Uterus (tissue), 4 donors: ENCODE results near the gene SLCO2A1. TPM values are rescaled to one million over a fixed set of nuclear protein-coding genes. Genes with fewer than 3 reads are reported as not detected.

Experiments
- DNase-seq, 2 donors: peaks; one replicate each; pipeline ENCODE4 v3.0.0-alpha.2; 2019 to 2020
- H3K27ac ChIP-seq, 2 donors: fragments of 200-600 bp; sonication (generic); 1 replicate in 1 of 2; 2 replicates in 1 of 2; pipeline ENCODE4 v1.5.1; 2016 to 2018
- H3K27me3 ChIP-seq, 2 donors: fragments of 200-600 bp; sonication (generic); one replicate each; pipeline ENCODE4 v1.5.1; 2018 to 2019; ENCODE audit warnings: control low read depth in 1 of 2
- H3K36me3 ChIP-seq, 2 donors: fragments of 200-600 bp; sonication (generic); one replicate each; pipeline ENCODE4 v1.5.1; 2019; ENCODE audit warnings: control low read depth in 1 of 2
- H3K4me1 ChIP-seq, 2 donors: fragments of 200-600 bp; sonication (generic); one replicate each; pipeline ENCODE4 v1.5.1; 2018 to 2019; ENCODE audit warnings: control low read depth in 1 of 2
- H3K4me3 ChIP-seq, 2 donors: fragments of 200-600 bp; sonication (generic); 1 replicate in 1 of 2; 2 replicates in 1 of 2; pipeline ENCODE4 v1.5.1; 2018 to 2019; ENCODE audit warnings: mild to moderate bottlenecking in 1 of 2
- H3K9me3 ChIP-seq, 2 donors: fragments of 200-600 bp; sonication (generic); one replicate each; pipeline ENCODE4 v1.5.1; 2019; ENCODE audit warnings: control low read depth in 1 of 2
- POLR2A ChIP-seq, 2 donors: fragments of 450-650 bp; IDR thresholded peaks; one replicate each; pipeline ENCODE4 v1.6.1; 2016; ENCODE audit warnings: antibody characterized with exemption in 2 of 2, mild to moderate bottlenecking in 1 of 2, moderate library complexity in 1 of 2
- intact Hi-C: fragments of 100-400 bp; cut with DNase I; formaldehyde crosslinking; loops from one replicate; pipeline ENCODE4 v1.15.1; 2023; ENCODE audit warnings: low total_unique reads
- total RNA-seq, 4 donors: library from RNA; depleted of rRNA in 3 of 4; stranded (reverse); fragments of >200 nt in 3 of 4; gene quantifications; one replicate each; pipeline versions ENCODE4 v1.1.0 to v1.2.4, GENCODE V29; 2014 to 2023
- TF ChIP-seq, protein P1 (sequence below), 4 experiments: fragments of 200-600 bp in 2 of 4; fragments of 450-650 bp in 2 of 4; sonication (generic) in 2 of 4; IDR thresholded peaks; one replicate each; pipeline ENCODE4 v1.5.1; 2016 to 2019; ENCODE audit warnings: antibody characterized with exemption in 4 of 4, mild to moderate bottlenecking in 2 of 4, moderate library complexity in 1 of 4
- donor health status: DM: yes; HTN: yes; CAD: no.

Gene SLCO2A1
- total RNA-seq, 4 donors from 2014 or later = 3.0 to 168 (median 79.6) TPM

DNA sequence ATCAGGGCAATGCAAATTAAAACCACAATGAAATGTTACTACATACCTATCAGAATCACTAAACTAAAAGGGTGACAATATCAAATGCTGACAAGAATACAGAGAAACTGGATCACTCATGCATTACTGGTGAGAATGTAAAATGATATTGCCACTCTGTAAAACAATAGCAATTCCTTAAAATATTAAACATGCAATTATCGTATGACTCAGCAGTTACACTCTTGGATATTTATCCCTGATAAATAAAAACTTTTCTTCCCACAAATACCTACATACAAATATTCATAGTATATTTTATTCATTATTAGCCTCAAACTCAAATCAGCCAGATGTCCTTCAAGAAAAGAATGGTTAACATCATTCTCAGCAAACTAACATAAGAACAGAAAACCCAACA is 108.1 kb downstream of the SLCO2A1 start:
- Histone ChIP-seq H3K27me3 (no peaks in the 10 kb centered on the region), H3K4me1 (no peaks in the 10 kb centered on the region), H3K9me3 (no peaks in the 10 kb centered on the region), H3K36me3 (no peaks in the 10 kb centered on the region), H3K4me3 (no peak overlapping the region), H3K27ac (no peak overlapping the region)
- intact Hi-C loops = no loop called here
- DNase-seq = no peak
- TF ChIP-seq, protein P1, sequence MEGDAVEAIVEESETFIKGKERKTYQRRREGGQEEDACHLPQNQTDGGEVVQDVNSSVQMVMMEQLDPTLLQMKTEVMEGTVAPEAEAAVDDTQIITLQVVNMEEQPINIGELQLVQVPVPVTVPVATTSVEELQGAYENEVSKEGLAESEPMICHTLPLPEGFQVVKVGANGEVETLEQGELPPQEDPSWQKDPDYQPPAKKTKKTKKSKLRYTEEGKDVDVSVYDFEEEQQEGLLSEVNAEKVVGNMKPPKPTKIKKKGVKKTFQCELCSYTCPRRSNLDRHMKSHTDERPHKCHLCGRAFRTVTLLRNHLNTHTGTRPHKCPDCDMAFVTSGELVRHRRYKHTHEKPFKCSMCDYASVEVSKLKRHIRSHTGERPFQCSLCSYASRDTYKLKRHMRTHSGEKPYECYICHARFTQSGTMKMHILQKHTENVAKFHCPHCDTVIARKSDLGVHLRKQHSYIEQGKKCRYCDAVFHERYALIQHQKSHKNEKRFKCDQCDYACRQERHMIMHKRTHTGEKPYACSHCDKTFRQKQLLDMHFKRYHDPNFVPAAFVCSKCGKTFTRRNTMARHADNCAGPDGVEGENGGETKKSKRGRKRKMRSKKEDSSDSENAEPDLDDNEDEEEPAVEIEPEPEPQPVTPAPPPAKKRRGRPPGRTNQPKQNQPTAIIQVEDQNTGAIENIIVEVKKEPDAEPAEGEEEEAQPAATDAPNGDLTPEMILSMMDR (IDR thresholded peaks at IDR 0.05) = no peak
- TF ChIP-seq POLR2A (IDR thresholded peaks at IDR 0.05) = no peak

DNA sequence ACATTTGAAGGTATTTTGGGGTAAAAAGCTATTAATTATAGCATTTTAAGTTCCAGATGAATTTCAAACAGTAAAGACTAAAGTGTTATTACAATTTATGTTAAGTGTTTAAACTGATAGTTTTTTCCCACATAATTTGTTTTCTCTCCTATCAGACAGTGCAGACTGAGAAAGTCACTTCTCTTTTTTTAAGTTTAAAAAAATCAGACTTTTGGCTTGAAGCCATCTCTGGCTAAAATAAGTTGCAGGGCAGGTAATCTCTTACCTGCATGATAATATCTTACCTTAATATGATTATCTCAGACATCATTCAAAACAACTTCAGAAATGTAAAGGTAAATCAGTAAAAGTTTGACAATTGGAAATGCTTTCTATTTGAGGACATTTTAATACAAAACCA is 112.6 kb downstream of the SLCO2A1 start:
- H3K4me1 ChIP-seq = no peaks in the 10 kb centered on the region
- no peaks in the 10 kb centered on the region for H3K9me3 ChIP-seq
- intact Hi-C loops = no loop called here
- TF ChIP-seq, protein P1 (IDR thresholded peaks at IDR 0.05) = no peak
- TF ChIP-seq POLR2A (IDR thresholded peaks at IDR 0.05) = no peak
- no peak overlapping the region for H3K27ac ChIP-seq
- H3K36me3 ChIP-seq = no peaks in the 10 kb centered on the region
- H3K27me3 ChIP-seq = no peaks in the 10 kb centered on the region
- DNase-seq = no peak
- H3K4me3 ChIP-seq = no peak overlapping the region

DNA sequence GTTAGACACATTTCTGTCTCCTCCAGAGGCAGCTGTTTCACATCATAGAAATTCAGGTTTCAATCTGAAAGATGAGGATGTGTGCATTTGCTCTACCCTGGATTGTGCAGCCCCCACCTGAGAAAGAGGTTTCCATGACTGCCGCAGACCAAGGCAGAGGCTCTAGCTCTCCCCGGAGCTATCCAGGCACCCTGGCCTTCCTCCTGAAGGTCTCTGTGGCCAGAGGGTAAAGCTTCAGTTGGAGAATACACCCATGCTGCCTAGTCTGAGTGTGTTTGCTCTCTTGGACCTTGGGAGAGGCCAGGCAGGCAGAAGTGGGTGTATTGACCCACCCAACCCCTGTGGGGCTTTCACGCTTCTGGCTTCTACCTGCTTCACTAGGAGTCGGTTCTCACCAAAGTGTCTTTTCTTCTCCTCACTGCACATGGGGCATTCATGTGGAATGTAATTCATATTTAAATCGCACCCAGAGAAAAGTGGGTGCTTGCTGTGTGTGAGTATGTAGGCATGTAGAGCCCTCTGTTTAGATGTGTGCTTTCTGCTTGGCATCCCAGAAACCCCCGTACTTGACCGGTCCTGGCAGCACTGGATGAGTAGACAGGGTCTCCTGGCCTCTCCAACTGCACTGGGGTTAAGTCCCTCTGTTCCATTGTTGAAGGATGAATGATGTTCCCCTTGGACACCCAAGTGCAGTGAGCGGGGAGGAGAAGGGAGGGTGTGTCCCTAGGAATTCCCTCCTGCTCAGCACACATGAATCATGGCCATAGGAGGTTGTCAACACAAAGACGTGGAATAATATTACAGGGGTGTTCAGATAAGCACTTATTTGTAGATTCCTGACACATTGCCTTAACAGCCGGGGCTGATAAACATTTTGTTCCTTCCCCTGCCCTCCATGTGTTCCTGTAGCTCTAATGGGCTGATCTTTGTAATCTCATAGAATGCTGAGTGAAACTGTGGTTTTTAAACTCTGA is 113.8 kb downstream of the SLCO2A1 start:
- TF ChIP-seq, protein P1 (IDR thresholded peaks at IDR 0.05) = no peak
- no peak for TF ChIP-seq POLR2A (IDR thresholded peaks at IDR 0.05)
- no peaks in the 10 kb centered on the region for H3K9me3 ChIP-seq
- H3K4me1 ChIP-seq = no peaks in the 10 kb centered on the region
- intact Hi-C loops = no loop called here
- no peak for DNase-seq
- H3K36me3 ChIP-seq = no peaks in the 10 kb centered on the region
- H3K27me3 ChIP-seq = no peaks in the 10 kb centered on the region
- no peak overlapping the region for H3K27ac ChIP-seq
- no peak overlapping the region for H3K4me3 ChIP-seq

DNA sequence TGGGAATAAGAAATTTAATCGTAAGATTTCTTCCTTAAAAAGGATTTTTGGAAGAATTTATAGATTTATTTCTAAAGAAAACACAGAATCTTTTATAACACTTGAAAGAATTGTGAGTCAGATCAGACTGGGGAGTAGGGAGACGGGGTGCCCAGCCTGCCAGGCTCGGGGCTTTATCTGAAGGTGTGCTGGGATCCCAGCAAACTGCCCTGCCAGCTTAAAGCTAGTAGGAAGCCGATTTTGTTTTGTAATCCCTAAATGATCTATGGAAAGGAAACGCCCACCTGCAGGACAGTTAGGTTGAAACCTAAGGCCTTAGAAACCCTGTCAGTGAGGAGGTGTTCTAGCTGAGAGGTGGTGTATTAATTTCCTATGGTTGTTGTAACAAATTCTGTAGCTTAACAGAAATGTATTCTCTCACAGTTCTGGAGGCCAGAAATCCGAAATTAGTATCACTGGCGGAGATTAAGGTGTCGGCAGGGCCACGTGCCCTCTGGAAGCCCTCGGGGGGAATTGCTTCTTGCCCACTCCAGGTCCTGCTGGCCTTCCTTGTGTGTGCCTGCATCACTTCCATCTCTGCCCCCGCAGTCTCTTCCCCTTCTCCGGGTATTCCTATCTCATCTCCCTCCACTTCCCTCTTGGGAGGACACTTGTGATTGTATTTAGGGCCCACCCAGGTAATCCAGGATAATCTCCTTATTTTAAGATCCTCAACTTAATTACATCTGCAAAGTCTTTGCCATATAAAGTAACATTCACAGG is 114.7 kb downstream of the SLCO2A1 start:
- TF ChIP-seq, protein P1 (IDR thresholded peaks at IDR 0.05) = no peak
- TF ChIP-seq POLR2A (IDR thresholded peaks at IDR 0.05) = no peak
- Histone ChIP-seq H3K4me3 (no peak overlapping the region), H3K36me3 (no peaks in the 10 kb centered on the region), H3K27ac (no peak overlapping the region), H3K4me1 (no peaks in the 10 kb centered on the region), H3K9me3 (no peaks in the 10 kb centered on the region), H3K27me3 (no peaks in the 10 kb centered on the region)
- no peak for DNase-seq
- intact Hi-C loops = no loop called here

DNA sequence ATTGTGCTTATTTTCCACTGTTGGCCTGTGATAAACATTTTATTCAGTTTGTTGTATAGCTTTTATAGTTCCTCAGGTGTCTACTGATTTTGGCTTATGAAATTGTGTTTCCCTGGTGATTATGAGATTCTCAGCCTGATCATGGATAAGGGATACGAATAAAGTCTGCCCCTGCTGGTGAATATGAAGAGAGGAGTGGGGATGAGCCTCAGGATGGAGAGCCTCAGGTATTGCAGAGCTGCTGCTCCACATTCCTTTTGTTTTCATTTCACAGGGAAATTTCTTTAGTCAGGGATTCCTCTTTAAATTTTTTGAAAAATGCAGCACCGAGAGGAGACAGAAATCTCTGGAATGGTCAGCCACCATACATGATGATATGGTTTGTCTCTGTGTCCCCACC is 119.3 kb downstream of the SLCO2A1 start:
- H3K27ac ChIP-seq = no peak overlapping the region
- H3K27me3 ChIP-seq = no peaks in the 10 kb centered on the region
- no peak overlapping the region for H3K4me3 ChIP-seq
- no peaks in the 10 kb centered on the region for H3K36me3 ChIP-seq
- DNase-seq = no peak
- intact Hi-C loops = no loop called here
- no peaks in the 10 kb centered on the region for H3K9me3 ChIP-seq
- TF ChIP-seq, protein P1 (IDR thresholded peaks at IDR 0.05) = no peak
- no peak for TF ChIP-seq POLR2A (IDR thresholded peaks at IDR 0.05)
- no peaks in the 10 kb centered on the region for H3K4me1 ChIP-seq
